Keratinocyte (primary cell): ENCODE results near the gene ABO. TPM values are rescaled to one million over a fixed set of nuclear protein-coding genes. Genes with fewer than 3 reads are reported as not detected.

Experiments
- DNase-seq: peaks from one replicate; pipeline ENCODE4 v3.0.0-alpha.2; 2011; ENCODE audit warnings: low read depth, missing footprints, low spot score
- FAIRE-seq: peaks from 2 replicates; lab custom pipeline; 2011; peaks lifted over from hg19 to GRCh38; lab: Jason Lieb, UNC
- H2AFZ ChIP-seq: 2 replicates; pipeline ENCODE4 v1.6.0; 2012; ENCODE audit warnings: low read length, control low read depth, inconsistent platforms; ENCODE audit not compliant: control insufficient read depth
- H3K27ac ChIP-seq: 2 replicates; pipeline ENCODE4 v1.5.1; 2011; ENCODE audit warnings: low read length; ENCODE audit not compliant: control insufficient read depth, insufficient read depth
- H3K27me3 ChIP-seq: 3 replicates; pipeline ENCODE4 v1.6.0; 2011; ENCODE audit warnings: low read length; ENCODE audit not compliant: control insufficient read depth, insufficient read depth; ENCODE audit errors: extremely low read depth
- H3K36me3 ChIP-seq, 2 experiments: 2 replicates in 1 of 2; 3 replicates in 1 of 2; pipeline ENCODE4 v1.5.1; 2011; ENCODE audit warnings: low read length in 2 of 2, mild to moderate bottlenecking in 1 of 2; ENCODE audit not compliant: control insufficient read depth in 2 of 2, insufficient read depth in 2 of 2; ENCODE audit errors: extremely low read depth in 1 of 2
- H3K4me1 ChIP-seq: 3 replicates; pipeline ENCODE4 v1.5.1; 2011; ENCODE audit warnings: low read length; ENCODE audit not compliant: control insufficient read depth, insufficient read depth; ENCODE audit errors: extremely low read depth
- H3K4me2 ChIP-seq: 3 replicates; pipeline ENCODE4 v1.6.0; 2011; ENCODE audit warnings: low read depth, low read length; ENCODE audit not compliant: control insufficient read depth, insufficient read depth; ENCODE audit errors: extremely low read depth
- H3K4me3 ChIP-seq, 3 experiments: fragments of 200-600 bp in 1 of 3; sonication (generic) in 1 of 3; 2 replicates in 2 of 3; 3 replicates in 1 of 3; pipeline ENCODE4 v1.5.1; 2011 to 2016; ENCODE audit warnings: low read length in 3 of 3, mild to moderate bottlenecking in 3 of 3, control low read depth in 2 of 3, inconsistent platforms in 1 of 3, low read depth in 1 of 3, mixed read lengths in 1 of 3, mixed run types in 1 of 3, moderate library complexity in 1 of 3; ENCODE audit not compliant: control insufficient read depth in 2 of 3, insufficient read depth in 2 of 3; ENCODE audit errors: extremely low read depth in 1 of 3
- H3K79me2 ChIP-seq: 2 replicates; pipeline ENCODE4 v1.6.0; 2012; ENCODE audit warnings: low read length; ENCODE audit not compliant: control insufficient read depth, insufficient read depth
- H3K9ac ChIP-seq: 3 replicates; pipeline ENCODE4 v1.6.0; 2011; ENCODE audit warnings: low read length; ENCODE audit not compliant: control insufficient read depth, insufficient read depth; ENCODE audit errors: extremely low read depth
- H3K9me1 ChIP-seq: 3 replicates; pipeline ENCODE4 v1.6.0; 2011; ENCODE audit warnings: low read length; ENCODE audit not compliant: control insufficient read depth, insufficient read depth; ENCODE audit errors: extremely low read depth
- H3K9me3 ChIP-seq: 2 replicates; pipeline ENCODE4 v1.5.1; 2012; ENCODE audit warnings: low read depth, low read length; ENCODE audit not compliant: control insufficient read depth
- H4K20me1 ChIP-seq: 3 replicates; pipeline ENCODE4 v1.6.0; 2011; ENCODE audit warnings: low read length; ENCODE audit not compliant: control insufficient read depth, insufficient read depth; ENCODE audit errors: extremely low read depth
- EZH2 ChIP-seq: IDR thresholded peaks from one replicate; pipeline ENCODE4 v1.6.1; 2012; ENCODE audit warnings: inconsistent platforms, mild to moderate bottlenecking, low read length, moderate library complexity
- dilution Hi-C: fragments of 300-500 bp; cut with MboI; formaldehyde crosslinking; loops from one replicate; pipeline ENCODE4 v1.7.0; 2020; ENCODE audit warnings: low sequenced_read_pairs; ENCODE audit not compliant: extremely low pct_ligation_motif_present
- polyA plus RNA-seq, 5 experiments: library from polyadenylated mRNA; depleted of rRNA in 3 of 5; stranded (reverse) in 3 of 5; stranded (forward) in 1 of 5; unstranded in 1 of 5; fragments of >200 nt; gene quantifications; 1 replicate in 1 of 5; 2 replicates in 3 of 5; 3 replicates in 1 of 5; pipeline versions ENCODE4 v1.2.1 to v1.2.3, GENCODE V29; 2011 to 2012; ENCODE audit warnings: missing spikeins in 2 of 5, low read depth in 1 of 5, low replicate concordance in 1 of 5
- TF ChIP-seq, protein P1 (sequence below), 3 experiments: IDR thresholded peaks in 1 of 3; conservative IDR thresholded peaks in 1 of 3; optimal IDR thresholded peaks in 1 of 3; 2 replicates in 2 of 3; 3 replicates in 1 of 3; pipeline versions ENCODE3 to v1.5.1; 2011; ENCODE audit warnings: low read length in 3 of 3, mild to moderate bottlenecking in 3 of 3, moderate library complexity in 2 of 3, control low read depth in 1 of 3, inconsistent platforms in 1 of 3; ENCODE audit not compliant: insufficient read depth in 2 of 3; ENCODE audit errors: extremely low read depth in 1 of 3

The ABO gene
- polyA plus RNA-seq, 1 donor (not counting 4 experiments of a cell fraction or from before 2014, with no cell fraction given) = not detected

DNA sequence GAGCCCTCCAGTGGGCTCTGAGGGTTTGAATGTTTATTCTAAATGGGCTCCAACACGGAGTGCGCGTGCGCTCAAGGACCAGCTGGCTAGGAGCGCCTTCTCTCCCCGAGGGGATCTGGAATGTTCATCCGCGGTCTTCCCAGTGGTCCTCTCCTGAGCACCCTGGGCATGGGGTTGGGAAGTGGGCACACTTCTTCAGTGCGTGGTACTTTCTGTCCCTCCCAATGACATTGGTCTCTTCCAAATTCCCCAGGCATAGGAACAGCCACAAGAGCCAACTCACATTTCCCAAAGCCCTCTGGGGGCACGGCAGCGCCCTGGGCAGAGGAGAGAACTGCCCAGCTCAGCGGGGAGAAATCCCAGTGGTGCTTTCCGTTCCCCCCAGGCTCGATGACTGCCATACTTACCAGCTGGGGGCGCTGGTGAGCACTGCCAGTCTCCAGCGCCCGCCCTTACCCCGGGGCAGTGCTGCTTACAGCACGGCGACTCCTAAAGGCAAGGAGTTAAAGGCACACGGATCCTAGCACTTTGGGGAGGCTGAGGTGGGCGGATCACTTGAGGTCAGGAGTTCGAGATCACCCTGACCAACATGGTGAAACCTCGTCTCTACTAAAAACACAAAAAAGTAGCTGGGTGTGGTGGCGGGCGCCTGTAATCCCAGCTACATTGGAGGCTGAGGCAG lies 36.0 kb downstream of the ABO start:
- H3K79me2 ChIP-seq = no peaks in the 10 kb centered on the region

DNA sequence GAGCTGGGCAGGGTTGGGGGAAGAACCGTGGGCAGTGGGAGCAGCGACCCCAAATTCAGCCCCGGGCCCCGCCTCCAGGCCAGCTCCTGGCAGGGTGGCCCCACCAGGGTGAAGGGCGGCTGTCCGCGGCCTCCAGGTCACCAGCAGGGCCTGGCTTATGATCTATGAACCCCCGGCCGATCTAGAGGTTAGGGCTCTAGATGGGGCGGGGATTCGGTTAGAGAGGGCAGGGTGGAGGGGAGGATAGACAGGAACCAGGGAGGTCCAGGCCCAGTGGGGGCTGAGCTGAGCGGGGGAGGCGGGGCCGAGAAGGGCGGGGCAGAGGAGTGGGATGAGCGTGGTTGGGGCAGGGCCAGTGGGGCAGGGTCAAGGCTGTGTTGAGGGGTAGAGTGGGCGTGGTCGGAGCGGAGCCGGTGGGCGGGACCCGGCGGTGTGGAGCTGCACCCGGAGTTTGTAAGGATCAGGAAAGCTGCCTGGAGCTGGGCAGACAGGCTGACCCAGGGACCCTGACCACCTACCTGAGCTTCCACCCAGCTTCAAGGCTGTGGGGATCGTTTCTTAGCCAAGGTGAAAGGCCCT lies 36.6 kb downstream of the ABO start:
- TF ChIP-seq EZH2 = no peak
- TF ChIP-seq, protein P1, sequence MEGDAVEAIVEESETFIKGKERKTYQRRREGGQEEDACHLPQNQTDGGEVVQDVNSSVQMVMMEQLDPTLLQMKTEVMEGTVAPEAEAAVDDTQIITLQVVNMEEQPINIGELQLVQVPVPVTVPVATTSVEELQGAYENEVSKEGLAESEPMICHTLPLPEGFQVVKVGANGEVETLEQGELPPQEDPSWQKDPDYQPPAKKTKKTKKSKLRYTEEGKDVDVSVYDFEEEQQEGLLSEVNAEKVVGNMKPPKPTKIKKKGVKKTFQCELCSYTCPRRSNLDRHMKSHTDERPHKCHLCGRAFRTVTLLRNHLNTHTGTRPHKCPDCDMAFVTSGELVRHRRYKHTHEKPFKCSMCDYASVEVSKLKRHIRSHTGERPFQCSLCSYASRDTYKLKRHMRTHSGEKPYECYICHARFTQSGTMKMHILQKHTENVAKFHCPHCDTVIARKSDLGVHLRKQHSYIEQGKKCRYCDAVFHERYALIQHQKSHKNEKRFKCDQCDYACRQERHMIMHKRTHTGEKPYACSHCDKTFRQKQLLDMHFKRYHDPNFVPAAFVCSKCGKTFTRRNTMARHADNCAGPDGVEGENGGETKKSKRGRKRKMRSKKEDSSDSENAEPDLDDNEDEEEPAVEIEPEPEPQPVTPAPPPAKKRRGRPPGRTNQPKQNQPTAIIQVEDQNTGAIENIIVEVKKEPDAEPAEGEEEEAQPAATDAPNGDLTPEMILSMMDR (optimal IDR thresholded peaks at IDR 0.05 in 1 of 3, IDR thresholded peaks at IDR 0.05 in 1 of 3, conservative IDR thresholded peaks at IDR 0.05 in 1 of 3; ENCODE audit: extremely low read depth in 1 of 3, insufficient read depth in 2 of 3, low read length in 3 of 3) = no peak
- no peak overlapping the region for H3K9ac ChIP-seq
- peak overlapping the region in 1 of 3 experiments; percentile 1 for H3K4me3 ChIP-seq
- dilution Hi-C loops = no loop called here
- no peaks in the 10 kb centered on the region for H4K20me1 ChIP-seq
- H3K27ac ChIP-seq = no peak overlapping the region
- H3K4me2 ChIP-seq = peak overlapping the region; percentile 49
- DNase-seq (no peak), FAIRE-seq (no peak)
- H3K9me3 ChIP-seq = no peaks in the 10 kb centered on the region
- H2AFZ ChIP-seq = peak overlapping the region; percentile 57
- H3K27me3 ChIP-seq = no peaks in the 10 kb centered on the region
- no peaks in the 10 kb centered on the region for H3K36me3 ChIP-seq
- no peaks in the 10 kb centered on the region for H3K9me1 ChIP-seq
- no peaks in the 10 kb centered on the region for H3K79me2 ChIP-seq
- peaks cover 8% of the 10 kb centered on the region for H3K4me1 ChIP-seq

More for the DNA sequence above, 36.0 kb downstream of the ABO start:
- TF ChIP-seq, protein P1 (optimal IDR thresholded peaks at IDR 0.05 in 1 of 3, IDR thresholded peaks at IDR 0.05 in 1 of 3, conservative IDR thresholded peaks at IDR 0.05 in 1 of 3; ENCODE audit: extremely low read depth in 1 of 3, insufficient read depth in 2 of 3, low read length in 3 of 3) = peak; percentile 67 to 93 (median 74)
- TF ChIP-seq EZH2 = no peak
- Histone ChIP-seq H3K9me1 (no peaks in the 10 kb centered on the region), H4K20me1 (no peaks in the 10 kb centered on the region), H3K27me3 (no peaks in the 10 kb centered on the region), H3K4me3 (peak overlapping the region in 1 of 3 experiments; percentile 1), H3K36me3 (no peaks in the 10 kb centered on the region), H3K9me3 (no peaks in the 10 kb centered on the region), H3K4me2 (peak overlapping the region; percentile 49), H3K4me1 (peaks cover 8% of the 10 kb centered on the region), H3K9ac (no peak overlapping the region), H2AFZ (no peak overlapping the region), H3K27ac (no peak overlapping the region)
- dilution Hi-C loops = no loop called here
- no peak for FAIRE-seq
- peak; percentile 23 for DNase-seq
